ENCODE data around the gene CD3E.
"Not testable (repeated sequence)": the region's sequence is repeated elsewhere in the genome, so short reads cannot be mapped to it uniquely, and the experiment has no call there.

Gene CD3E

GRCh38 chr11:118289401-118289800, 15.1 kb upstream of the CD3E start:
- no peak for DNase-seq (ENCODE audit: extremely low read depth in 1 of 2, low read depth in 1 of 2)

GRCh38 chr11:118290923-118291322, 13.6 kb upstream of the CD3E start:
- no peak for DNase-seq (ENCODE audit: extremely low read depth in 1 of 2, low read depth in 1 of 2)

GRCh38 chr11:118291477-118292135, 12.9 kb upstream of the CD3E start:
- DNase-seq (ENCODE audit: extremely low read depth in 1 of 2, low read depth in 1 of 2) = no peak

- DNase-seq (ENCODE audit: extremely low read depth in 1 of 2, low read depth in 1 of 2) = no peak
Measured at GRCh38 chr11:118294053-118294452, 10.5 kb upstream of the CD3E start.

GRCh38 chr11:118295199-118295598, 9.3 kb upstream of the CD3E start:
- no peak for DNase-seq (ENCODE audit: extremely low read depth in 1 of 2, low read depth in 1 of 2)

- no peak for DNase-seq (ENCODE audit: extremely low read depth in 1 of 2, low read depth in 1 of 2)
Measured at GRCh38 chr11:118295815-118296454, 8.6 kb upstream of the CD3E start.

GRCh38 chr11:118301600-118302195, 2.8 kb upstream of the CD3E start:
- DNase-seq (ENCODE audit: extremely low read depth in 1 of 2, low read depth in 1 of 2) = no peak

GRCh38 chr11:118304227-118304567, 333 bp upstream of the CD3E start:
- DNase-seq (ENCODE audit: extremely low read depth in 1 of 2, low read depth in 1 of 2) = no peak

- no peak for DNase-seq (ENCODE audit: extremely low read depth in 1 of 2, low read depth in 1 of 2)
Measured at GRCh38 chr11:118305726-118306125, 1.2 kb downstream of the CD3E start.

GRCh38 chr11:118306556-118306955, 2.0 kb downstream of the CD3E start:
- DNase-seq (ENCODE audit: extremely low read depth in 1 of 2, low read depth in 1 of 2) = no peak

GRCh38 chr11:118308995-118309528, 4.5 kb downstream of the CD3E start:
- DNase-seq (ENCODE audit: extremely low read depth in 1 of 2, low read depth in 1 of 2) = not testable (repeated sequence)

- no peak for DNase-seq (ENCODE audit: extremely low read depth in 1 of 2, low read depth in 1 of 2)
Measured at GRCh38 chr11:118310271-118310670, 5.7 kb downstream of the CD3E start.

- DNase-seq (ENCODE audit: extremely low read depth in 1 of 2, low read depth in 1 of 2) = no peak
Measured at GRCh38 chr11:118310781-118311485, 6.4 kb downstream of the CD3E start.

GRCh38 chr11:118311518-118311917, 7.0 kb downstream of the CD3E start:
- no peak for DNase-seq (ENCODE audit: extremely low read depth in 1 of 2, low read depth in 1 of 2)

GRCh38 chr11:118312328-118312727, 7.8 kb downstream of the CD3E start:
- DNase-seq (ENCODE audit: extremely low read depth in 1 of 2, low read depth in 1 of 2) = no peak

- no peak for DNase-seq (ENCODE audit: extremely low read depth in 1 of 2, low read depth in 1 of 2)
Measured at GRCh38 chr11:118313242-118313641, 8.7 kb downstream of the CD3E start.

- no peak for DNase-seq (ENCODE audit: extremely low read depth in 1 of 2, low read depth in 1 of 2)
Measured at GRCh38 chr11:118314988-118315411, 10.5 kb downstream of the CD3E start.

- DNase-seq (ENCODE audit: extremely low read depth in 1 of 2, low read depth in 1 of 2) = no peak
Measured at GRCh38 chr11:118318124-118318523, 13.6 kb downstream of the CD3E start.

GRCh38 chr11:118318581-118319336, 14.2 kb downstream of the CD3E start:
- no peak for DNase-seq (ENCODE audit: extremely low read depth in 1 of 2, low read depth in 1 of 2)

- DNase-seq (ENCODE audit: extremely low read depth in 1 of 2, low read depth in 1 of 2) = no peak
Measured at GRCh38 chr11:118319337-118319707, 14.8 kb downstream of the CD3E start.

- DNase-seq (ENCODE audit: extremely low read depth in 1 of 2, low read depth in 1 of 2) = no peak
Measured at GRCh38 chr11:118320515-118320914, 16.0 kb downstream of the CD3E start.

Data from stimulated activated CD8-positive, alpha-beta memory T cell treated with anti-CD3 and anti-CD28 coated beads, Interleukin-7, amount 100 ng/mL, for 48 hours (primary cell).